ENCODE measurements around the gene EAPP. TPM values are rescaled to one million over a fixed set of nuclear protein-coding genes. Genes with fewer than 3 reads are reported as not detected.

Gene EAPP
- total and polyA plus RNA-seq, 2 of the 13 experiments (the other 11 are each of a cell fraction or from before 2014, with no cell fraction given), result 68.7 to 110 TPM

- peak; percentile 59; the same call in 1 of the 2 replicates for TF ChIP-seq FUBP1 (CRISPR knock-in tag; IDR thresholded peaks at IDR 0.05; ENCODE audit: borderline replicate concordance)
- peak; percentile 99 for TF ChIP-seq IKZF4 (CRISPR knock-in tag; IDR thresholded peaks at IDR 0.05; ENCODE audit: borderline replicate concordance, low read depth, not compliant biosample characterization)
- peak; percentile 68 for TF ChIP-seq RFX5 (IDR thresholded peaks at IDR 0.05; ENCODE audit: low read depth, low read length)
- peak; percentile 99 for TF ChIP-seq ZBTB7B (CRISPR knock-in tag; IDR thresholded peaks at IDR 0.05)
- TF ChIP-seq USF2 (IDR thresholded peaks at IDR 0.05; ENCODE audit: low read depth, low read length), result no peak
- TF ChIP-seq USF2 (CRISPR knock-in tag; IDR thresholded peaks at IDR 0.05; ENCODE audit: borderline replicate concordance), result no peak; the same call in 1 of the 2 replicates
- TF ChIP-seq WIZ (CRISPR knock-in tag; IDR thresholded peaks at IDR 0.05), result peak; percentile 96; the same call in 1 of the 2 replicates
- peak; percentile 94 for TF ChIP-seq ZNF256 (CRISPR knock-in tag; conservative IDR thresholded peaks at IDR 0.05)
- TF ChIP-seq TBX2 (CRISPR knock-in tag; IDR thresholded peaks at IDR 0.05; ENCODE audit: borderline replicate concordance), result peak; percentile 97
- peak; percentile 98 for TF ChIP-seq JARID2 (CRISPR knock-in tag; IDR thresholded peaks at IDR 0.05; ENCODE audit: insufficient replicate concordance)
- TF ChIP-seq PLSCR1 (CRISPR knock-in tag; IDR thresholded peaks at IDR 0.05; ENCODE audit: borderline replicate concordance), result no peak; the same call in 1 of the 2 replicates
- peak; percentile 68 for TF ChIP-seq MLX (CRISPR knock-in tag; IDR thresholded peaks at IDR 0.05)
- peak; percentile 99 for TF ChIP-seq RARG (CRISPR knock-in tag; IDR thresholded peaks at IDR 0.05; ENCODE audit: low read depth)
- TF ChIP-seq ZKSCAN5 (CRISPR knock-in tag; IDR thresholded peaks at IDR 0.05), result peak; percentile 78
- TF ChIP-seq ZUFSP (CRISPR knock-in tag; IDR thresholded peaks at IDR 0.05; ENCODE audit: borderline replicate concordance), result no peak
- TF ChIP-seq ZNF12 (CRISPR knock-in tag; IDR thresholded peaks at IDR 0.05), result peak; percentile 87; the same call in 1 of the 2 replicates
- TF ChIP-seq POGK (CRISPR knock-in tag; conservative IDR thresholded peaks at IDR 0.05), result peak; percentile 99
- peak; percentile 96 for TF ChIP-seq CENPT (CRISPR knock-in tag; IDR thresholded peaks at IDR 0.05; ENCODE audit: low read depth)
- TF ChIP-seq CC2D1A (CRISPR knock-in tag; IDR thresholded peaks at IDR 0.05), result peak; percentile 97
These were observed at the start of gene EAPP (continued) for GRCh38 chr14:34539407-34540180.
